HuH-7.5 (cell line): ENCODE data around the gene CCDC61.
A peak's percentile ranks its signal among the peaks of the same experiment; 100 is the strongest.

Experiments used
- DNase-seq: peaks from one replicate; pipeline ENCODE4 v3.0.0; 2011; ENCODE audit warnings: low spot score

Gene CCDC61

GRCh38 chr19:46015687-46016425 is 20.6 kb downstream of the CCDC61 start:
- no peak for DNase-seq

- DNase-seq: peak; percentile 93
Measured at GRCh38 chr19:46016426-46017094, 21.3 kb downstream of the CCDC61 start.

- DNase-seq: no peak
Measured at GRCh38 chr19:46017095-46017429, 21.8 kb downstream of the CCDC61 start.

- no peak for DNase-seq
Measured at GRCh38 chr19:46017874-46018675, 22.8 kb downstream of the CCDC61 start.

- DNase-seq: no peak
Measured at GRCh38 chr19:46018729-46019251, 23.5 kb downstream of the CCDC61 start.

GRCh38 chr19:46019270-46019669 is 24.0 kb downstream of the CCDC61 start:
- no peak for DNase-seq

GRCh38 chr19:46020819-46021125 is 25.5 kb downstream of the CCDC61 start:
- DNase-seq: no peak

GRCh38 chr19:46021531-46022041 is 26.3 kb downstream of the CCDC61 start:
- DNase-seq: no peak

- no peak for DNase-seq
Measured at GRCh38 chr19:46022061-46022430, 26.8 kb downstream of the CCDC61 start.

- DNase-seq: no peak
Measured at GRCh38 chr19:46022431-46023310, 27.4 kb downstream of the CCDC61 start, which contains the start of gene PGLYRP1. TSS of gene PGLYRP1 (minus strand) at chr19:46023053. CDS start at chr19:46023021, 32 bp downstream.

- DNase-seq: no peak
Measured at GRCh38 chr19:46023311-46023779, 28.1 kb downstream of the CCDC61 start.

GRCh38 chr19:46025835-46026234 is 30.6 kb downstream of the CCDC61 start:
- DNase-seq: no peak

GRCh38 chr19:46030812-46031550 is 35.7 kb downstream of the CCDC61 start:
- no peak for DNase-seq

GRCh38 chr19:46031781-46032596 is 36.7 kb downstream of the CCDC61 start:
- DNase-seq: no peak

- no peak for DNase-seq
Measured at GRCh38 chr19:46032597-46033025, 37.3 kb downstream of the CCDC61 start.

- no peak for DNase-seq
Measured at GRCh38 chr19:46033401-46033800, 38.1 kb downstream of the CCDC61 start.

GRCh38 chr19:46035546-46035945 is 40.3 kb downstream of the CCDC61 start:
- no peak for DNase-seq

GRCh38 chr19:46035986-46036743 is 40.9 kb downstream of the CCDC61 start:
- no peak for DNase-seq

GRCh38 chr19:46036744-46037128 is 41.5 kb downstream of the CCDC61 start:
- no peak for DNase-seq
